Measurements from ENCODE around the gene HDAC4.
"Not testable (repeated sequence)": the region's sequence is repeated elsewhere in the genome, so short reads cannot be mapped to it uniquely, and the experiment has no call there.

Gene HDAC4

GRCh38 chr2:239049421-239050251 lies 351.2 kb downstream of the HDAC4 start:
- no peak for DNase-seq

- no peak for DNase-seq
Observed at GRCh38 chr2:239048736-239049135, 352.1 kb downstream of the HDAC4 start.

DNA sequence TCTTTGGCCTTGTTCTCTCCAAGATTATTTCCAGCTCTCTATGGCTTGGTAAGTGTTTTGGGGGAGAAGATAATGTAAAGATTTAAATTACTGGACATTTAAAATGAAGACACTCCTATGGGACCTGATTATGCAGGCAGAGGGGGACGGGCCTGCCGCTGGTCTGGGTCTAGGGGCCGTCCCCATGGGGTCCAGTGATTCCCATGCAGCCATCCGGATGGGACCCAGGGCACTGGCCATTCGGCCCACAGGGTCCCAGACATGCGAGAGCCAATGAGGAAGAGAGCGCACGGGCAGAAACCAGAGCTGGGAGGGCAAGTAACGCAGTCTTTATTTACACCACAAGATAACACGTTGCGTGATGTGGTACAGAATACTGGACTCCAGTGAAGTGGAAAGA lies 353.0 kb downstream of the HDAC4 start:
- DNase-seq, result no peak

- no peak for DNase-seq
Observed at GRCh38 chr2:239047420-239047819, 353.4 kb downstream of the HDAC4 start.

DNA sequence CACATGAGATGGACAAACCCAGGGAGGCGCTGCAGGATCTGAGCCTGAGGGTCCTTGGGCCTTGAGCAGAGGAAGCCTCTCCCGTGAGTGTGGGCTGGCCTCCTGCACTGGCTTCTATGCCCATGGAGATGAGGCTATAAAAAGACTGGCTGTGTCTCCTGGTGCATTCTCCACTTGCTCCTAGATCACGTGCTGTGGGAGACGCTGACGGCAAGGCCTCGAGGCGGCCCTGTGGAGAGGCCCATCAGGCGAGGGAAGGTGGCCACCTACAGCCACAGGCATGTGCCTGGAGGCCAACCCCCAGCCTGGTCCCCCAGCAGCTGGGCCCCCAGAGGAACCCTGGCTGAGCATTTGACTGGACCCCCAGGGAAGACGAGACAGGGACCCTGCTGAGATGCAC lies 354.0 kb downstream of the HDAC4 start:
- no peak for DNase-seq

GRCh38 chr2:239044336-239044735 lies 356.5 kb downstream of the HDAC4 start:
- no peak for DNase-seq

- DNase-seq, result no peak
Observed at GRCh38 chr2:239043326-239043725, 357.5 kb downstream of the HDAC4 start.

- DNase-seq, result no peak
Observed at GRCh38 chr2:239042551-239043320, 358.1 kb downstream of the HDAC4 start.

GRCh38 chr2:239042046-239042445 lies 358.8 kb downstream of the HDAC4 start:
- DNase-seq, result no peak

- no peak for DNase-seq
Observed at GRCh38 chr2:239041062-239041461, 359.8 kb downstream of the HDAC4 start.

- DNase-seq, result no peak
Observed at GRCh38 chr2:239040152-239040761, 360.6 kb downstream of the HDAC4 start.

- no peak for DNase-seq
Observed at GRCh38 chr2:239039479-239039861, 361.4 kb downstream of the HDAC4 start.

DNA sequence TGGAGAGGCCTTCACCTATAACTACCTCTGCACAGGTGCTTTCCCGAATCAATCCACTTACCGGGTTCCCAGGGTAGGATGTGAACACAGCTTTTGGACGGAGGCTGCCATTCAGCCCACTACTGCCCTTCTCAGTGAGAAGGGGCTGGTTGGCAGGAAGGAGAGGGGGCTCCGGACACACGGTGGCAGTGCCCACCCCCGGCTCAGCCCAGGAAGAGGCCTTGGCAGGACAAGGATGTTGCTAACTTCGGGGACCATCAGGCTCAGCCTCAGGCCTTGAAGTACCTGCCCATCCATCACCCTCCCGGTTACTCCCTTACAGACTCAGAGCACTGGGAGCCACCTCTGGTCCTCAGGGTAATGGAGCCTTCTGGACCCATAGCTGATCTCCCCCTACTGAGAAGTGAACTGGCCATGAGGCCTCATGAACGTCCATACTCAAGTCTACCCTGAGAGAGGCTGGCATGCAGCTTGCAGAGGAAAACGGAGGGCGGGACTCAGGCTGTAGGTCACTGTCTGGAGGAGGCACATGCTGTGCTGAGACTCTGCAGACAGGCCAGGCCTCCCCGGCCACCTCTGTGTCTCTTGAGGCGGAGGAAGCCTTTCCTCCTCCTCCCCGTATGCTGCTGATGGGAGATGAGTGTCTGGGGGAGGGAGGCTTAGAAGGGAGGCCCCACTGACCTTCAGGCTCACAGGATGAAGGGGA lies 361.9 kb downstream of the HDAC4 start:
- DNase-seq, result no peak

GRCh38 chr2:239038284-239038683 lies 362.5 kb downstream of the HDAC4 start:
- DNase-seq, result not testable (repeated sequence)

DNA sequence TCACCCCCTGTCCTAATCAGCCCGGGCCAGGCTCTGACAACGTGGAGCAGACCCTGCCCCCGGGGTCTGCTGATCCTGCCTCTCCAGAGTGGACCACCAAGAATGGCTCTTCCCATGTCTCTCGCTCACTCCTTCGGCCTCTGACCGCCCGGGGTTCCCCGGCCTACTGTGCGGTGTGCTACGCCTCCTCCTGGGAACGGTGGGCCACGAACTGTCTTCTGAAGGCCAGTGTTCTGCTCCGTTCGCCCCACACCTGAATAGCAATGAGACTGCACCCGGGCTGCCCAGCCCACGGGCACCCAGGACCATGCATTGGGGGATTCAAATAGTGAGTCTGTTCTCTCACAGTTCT lies 363.3 kb downstream of the HDAC4 start:
- no peak for DNase-seq

DNA sequence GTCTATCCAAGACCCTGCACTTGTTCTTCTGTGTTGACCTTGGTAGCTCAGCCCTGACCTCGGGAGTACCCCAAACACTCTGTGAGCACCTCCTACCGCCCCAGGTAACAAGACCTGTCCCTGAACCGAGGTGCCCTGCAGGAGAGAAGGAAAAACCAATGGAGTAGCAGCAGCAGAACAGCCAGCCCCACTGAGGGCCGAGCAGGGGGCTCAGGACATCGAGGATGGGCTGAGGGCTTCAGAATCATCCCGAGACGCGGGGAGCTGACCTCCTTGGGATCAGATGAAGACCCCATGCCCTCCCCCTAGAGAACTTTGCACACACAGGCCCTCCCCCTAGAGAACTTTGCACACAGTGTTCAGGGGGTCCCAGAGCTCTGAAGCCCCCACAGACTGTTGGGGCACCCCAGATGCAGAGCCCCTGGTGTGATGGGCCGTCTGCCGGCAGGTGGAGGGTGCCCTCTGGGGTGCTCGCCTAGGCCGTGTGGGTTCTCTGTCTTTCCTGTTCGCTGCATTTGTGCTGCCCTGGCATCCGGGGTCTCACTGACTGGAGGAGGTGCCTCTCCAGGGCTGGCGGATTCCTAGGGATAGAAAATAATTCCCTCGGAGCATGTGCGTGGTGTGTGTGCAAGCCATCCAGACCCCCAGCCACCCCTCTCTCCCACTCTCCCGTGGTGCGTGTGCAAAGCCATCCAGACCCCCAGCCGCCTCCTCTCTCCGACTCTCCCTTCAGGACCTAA lies 363.8 kb downstream of the HDAC4 start:
- DNase-seq, result no peak

- no peak for DNase-seq
Observed at GRCh38 chr2:239035997-239036731, 364.7 kb downstream of the HDAC4 start.

- DNase-seq, result no peak
Observed at GRCh38 chr2:239035361-239035814, 365.4 kb downstream of the HDAC4 start.

DNA sequence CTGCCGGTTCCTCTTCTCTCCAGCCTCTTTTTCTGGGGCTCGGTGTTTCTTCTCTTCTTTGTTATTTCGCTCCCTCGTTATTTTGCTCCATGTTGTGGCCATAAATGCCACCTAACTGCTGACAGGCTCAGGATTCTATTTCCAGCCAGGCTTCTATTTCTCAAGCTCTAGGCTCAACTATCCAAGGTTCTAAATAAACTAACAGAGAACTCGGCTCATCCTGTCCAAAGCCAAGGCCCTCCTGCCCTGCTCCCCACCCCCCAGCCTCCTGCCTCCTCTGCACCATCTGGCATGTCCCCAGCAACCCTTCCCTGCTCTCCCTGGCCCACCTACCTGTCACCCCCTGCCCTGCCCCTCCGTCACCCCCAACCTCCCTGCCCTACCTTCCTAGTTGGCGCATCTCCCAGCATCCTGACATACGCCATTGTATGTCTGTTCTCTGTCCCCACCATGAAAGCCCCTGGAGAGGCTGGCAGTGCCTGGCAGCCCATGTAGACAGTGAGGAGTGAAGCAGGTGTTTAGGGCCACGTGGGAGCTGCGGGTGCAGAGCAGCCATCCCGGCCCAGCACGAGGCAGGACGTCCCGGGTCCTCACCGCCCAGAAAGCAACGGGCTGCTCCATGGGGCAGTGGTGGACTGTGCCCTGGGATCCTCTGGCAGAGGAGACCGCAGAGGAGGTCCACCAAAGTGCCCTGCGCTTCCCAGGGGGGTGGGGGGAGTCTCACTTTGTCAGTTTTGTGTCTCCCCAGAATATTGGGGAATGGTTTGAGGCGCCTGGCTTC lies 366.1 kb downstream of the HDAC4 start:
- DNase-seq, result no peak

- no peak for DNase-seq
Observed at GRCh38 chr2:239033801-239034560, 366.8 kb downstream of the HDAC4 start.
